GM19238 (cell line): Measurements from ENCODE around the gene IL17B.

ENCODE experiments used
- DNase-seq: peaks from one replicate; pipeline ENCODE4 v3.0.0; 2011; ENCODE audit warnings: low spot score; ENCODE audit not compliant: insufficient read length

The IL17B gene

DNA sequence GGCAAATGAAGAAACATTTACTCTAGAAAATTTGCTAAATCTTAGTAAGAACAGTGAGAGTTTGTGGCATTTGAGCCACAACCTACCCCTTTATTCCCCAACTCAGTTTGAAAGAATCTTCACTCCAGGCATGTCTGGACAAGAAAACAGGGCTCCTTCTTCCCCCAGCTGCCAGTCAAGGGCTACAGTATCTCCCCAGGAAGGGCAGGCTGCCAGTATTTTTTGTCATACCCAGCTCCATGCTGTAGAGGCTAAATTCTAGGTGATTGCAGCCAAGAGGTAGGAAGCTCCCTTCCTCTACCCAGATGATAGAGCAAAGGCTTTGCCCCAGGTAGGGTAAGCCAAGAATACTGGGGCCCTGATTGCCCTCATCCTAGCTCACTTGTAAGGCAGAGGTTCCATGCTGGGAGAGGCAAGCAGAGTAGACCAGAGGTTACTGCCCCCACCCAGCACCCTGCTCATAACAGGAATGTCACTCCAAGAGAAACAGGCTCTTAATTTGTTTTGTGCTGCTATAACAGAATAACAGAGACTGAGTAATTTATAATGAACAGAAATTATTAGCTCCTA is 53.8 kb downstream of the IL17B start:
- no peak for DNase-seq

DNA sequence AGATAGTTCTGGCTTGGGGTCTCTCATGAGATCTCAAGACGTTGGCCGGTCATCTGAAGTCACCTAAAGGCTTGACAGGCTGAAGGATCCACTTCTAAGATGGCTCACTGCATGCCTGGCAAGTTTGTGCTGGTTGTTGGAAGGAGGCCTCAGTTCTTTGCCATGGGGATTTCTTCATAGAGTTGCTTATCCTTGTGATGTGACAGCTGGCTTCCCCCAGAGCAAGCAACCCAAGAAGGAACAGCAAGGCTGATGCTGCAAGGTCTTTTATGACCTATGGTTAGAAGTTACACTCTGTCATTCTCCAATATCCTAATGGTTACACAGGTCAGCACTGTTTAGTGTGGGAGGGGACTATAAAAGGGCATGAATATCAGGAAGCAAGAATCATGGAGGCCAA is 54.5 kb downstream of the IL17B start:
- no peak for DNase-seq
